ENCODE data around the gene ACOT6. TPM values are rescaled to one million over a fixed set of nuclear protein-coding genes. Genes with fewer than 3 reads are reported as not detected.
"Not testable (repeated sequence)": the region's sequence is repeated elsewhere in the genome, so short reads cannot be mapped to it uniquely, and the experiment has no call there.

Gene ACOT6
- total RNA-seq, 4 donors from 2014 or later = 0.91 to 1.5 TPM; not detected in 2

DNA sequence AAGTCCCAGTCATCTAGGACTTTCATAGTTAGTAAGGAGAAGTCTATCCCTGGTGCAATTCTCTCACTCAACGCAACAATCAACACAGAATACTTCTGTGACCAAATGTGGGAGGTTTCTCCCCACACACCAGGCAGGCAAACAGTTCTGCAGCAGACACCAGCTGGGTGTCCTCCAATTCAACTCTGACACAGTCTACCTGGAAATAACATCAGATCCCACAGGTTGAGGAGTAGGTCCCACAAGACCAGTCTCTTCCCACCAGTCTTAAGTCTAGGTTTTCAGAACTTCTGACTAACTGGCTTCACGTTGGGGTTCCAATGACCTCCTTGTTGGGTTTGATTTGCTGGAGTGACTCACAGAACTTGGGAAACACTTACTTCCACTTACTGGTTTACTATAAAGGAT is 14.8 kb downstream of the ACOT6 start:
- Histone ChIP-seq H3K27me3 (no peaks in the 10 kb centered on the region), H3K9me3 (no peaks in the 10 kb centered on the region), H3K4me3 (no peak overlapping the region), H3K4me1 (no peaks in the 10 kb centered on the region), H3K27ac (no peak overlapping the region), H3K36me3 (no peaks in the 10 kb centered on the region)
- 80% methylated on average over 2 of the region's 2 CpGs for WGBS
- DNase-seq (ENCODE audit: low spot score in 2 of 2) = no peak
- TF ChIP-seq POLR2AphosphoS5 (IDR thresholded peaks at IDR 0.05) (no peak), EP300 (IDR thresholded peaks at IDR 0.05) (no peak), POLR2A (IDR thresholded peaks at IDR 0.05) (no peak)
- TF ChIP-seq, protein P1, sequence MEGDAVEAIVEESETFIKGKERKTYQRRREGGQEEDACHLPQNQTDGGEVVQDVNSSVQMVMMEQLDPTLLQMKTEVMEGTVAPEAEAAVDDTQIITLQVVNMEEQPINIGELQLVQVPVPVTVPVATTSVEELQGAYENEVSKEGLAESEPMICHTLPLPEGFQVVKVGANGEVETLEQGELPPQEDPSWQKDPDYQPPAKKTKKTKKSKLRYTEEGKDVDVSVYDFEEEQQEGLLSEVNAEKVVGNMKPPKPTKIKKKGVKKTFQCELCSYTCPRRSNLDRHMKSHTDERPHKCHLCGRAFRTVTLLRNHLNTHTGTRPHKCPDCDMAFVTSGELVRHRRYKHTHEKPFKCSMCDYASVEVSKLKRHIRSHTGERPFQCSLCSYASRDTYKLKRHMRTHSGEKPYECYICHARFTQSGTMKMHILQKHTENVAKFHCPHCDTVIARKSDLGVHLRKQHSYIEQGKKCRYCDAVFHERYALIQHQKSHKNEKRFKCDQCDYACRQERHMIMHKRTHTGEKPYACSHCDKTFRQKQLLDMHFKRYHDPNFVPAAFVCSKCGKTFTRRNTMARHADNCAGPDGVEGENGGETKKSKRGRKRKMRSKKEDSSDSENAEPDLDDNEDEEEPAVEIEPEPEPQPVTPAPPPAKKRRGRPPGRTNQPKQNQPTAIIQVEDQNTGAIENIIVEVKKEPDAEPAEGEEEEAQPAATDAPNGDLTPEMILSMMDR (IDR thresholded peaks at IDR 0.05) = no peak

DNA sequence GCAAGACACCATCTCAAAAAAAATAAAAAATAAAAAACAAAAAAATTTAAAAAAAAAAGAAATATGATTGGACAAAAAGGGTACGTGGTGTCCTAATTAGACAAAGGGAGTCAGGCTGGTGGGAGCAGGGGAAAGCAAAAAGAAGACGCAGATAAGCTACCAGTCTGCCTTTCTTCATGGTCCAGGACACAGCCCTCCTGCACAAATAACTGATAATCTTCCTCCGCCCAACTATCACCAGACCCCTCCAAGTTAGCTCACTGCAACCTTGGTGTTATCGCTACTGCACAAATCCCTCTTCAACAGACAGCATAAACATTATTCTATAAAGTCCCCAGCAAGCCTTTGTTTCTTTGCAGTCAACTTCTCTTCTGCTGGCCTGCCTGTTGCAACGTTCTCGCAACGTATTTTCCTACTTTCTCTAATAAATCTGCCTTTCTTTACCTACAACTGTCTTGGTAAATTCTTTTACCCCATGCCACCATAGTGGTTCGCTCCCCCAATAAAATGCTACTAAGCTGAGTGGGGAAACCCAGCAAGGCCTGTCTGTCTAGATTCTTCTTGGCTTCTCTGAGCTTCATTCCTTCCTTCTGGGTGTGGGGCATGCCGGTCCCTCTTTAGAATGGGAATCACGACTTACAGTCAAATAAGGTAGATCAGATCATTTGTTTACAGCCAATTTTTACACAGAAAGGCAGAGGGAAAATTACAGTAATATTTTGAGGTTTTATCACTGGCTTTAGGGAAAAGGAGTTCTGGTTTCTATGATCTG is 17.9 kb downstream of the ACOT6 start:
- H3K27ac ChIP-seq = no peak overlapping the region
- no peaks in the 10 kb centered on the region for H3K9me3 ChIP-seq
- no peak overlapping the region for H3K4me3 ChIP-seq
- DNase-seq (ENCODE audit: low spot score in 2 of 2) = peak in 1 of 2 donors; percentile 26
- H3K36me3 ChIP-seq = no peaks in the 10 kb centered on the region
- 77% methylated on average over 10 of the region's 10 CpGs for WGBS
- TF ChIP-seq, protein P1 (IDR thresholded peaks at IDR 0.05) = no peak
- no peak for TF ChIP-seq POLR2A (IDR thresholded peaks at IDR 0.05)
- TF ChIP-seq EP300 (IDR thresholded peaks at IDR 0.05) = no peak
- TF ChIP-seq POLR2AphosphoS5 (IDR thresholded peaks at IDR 0.05) = no peak
- H3K4me1 ChIP-seq = peaks cover 16% of the 10 kb centered on the region
- no peaks in the 10 kb centered on the region for H3K27me3 ChIP-seq

DNA sequence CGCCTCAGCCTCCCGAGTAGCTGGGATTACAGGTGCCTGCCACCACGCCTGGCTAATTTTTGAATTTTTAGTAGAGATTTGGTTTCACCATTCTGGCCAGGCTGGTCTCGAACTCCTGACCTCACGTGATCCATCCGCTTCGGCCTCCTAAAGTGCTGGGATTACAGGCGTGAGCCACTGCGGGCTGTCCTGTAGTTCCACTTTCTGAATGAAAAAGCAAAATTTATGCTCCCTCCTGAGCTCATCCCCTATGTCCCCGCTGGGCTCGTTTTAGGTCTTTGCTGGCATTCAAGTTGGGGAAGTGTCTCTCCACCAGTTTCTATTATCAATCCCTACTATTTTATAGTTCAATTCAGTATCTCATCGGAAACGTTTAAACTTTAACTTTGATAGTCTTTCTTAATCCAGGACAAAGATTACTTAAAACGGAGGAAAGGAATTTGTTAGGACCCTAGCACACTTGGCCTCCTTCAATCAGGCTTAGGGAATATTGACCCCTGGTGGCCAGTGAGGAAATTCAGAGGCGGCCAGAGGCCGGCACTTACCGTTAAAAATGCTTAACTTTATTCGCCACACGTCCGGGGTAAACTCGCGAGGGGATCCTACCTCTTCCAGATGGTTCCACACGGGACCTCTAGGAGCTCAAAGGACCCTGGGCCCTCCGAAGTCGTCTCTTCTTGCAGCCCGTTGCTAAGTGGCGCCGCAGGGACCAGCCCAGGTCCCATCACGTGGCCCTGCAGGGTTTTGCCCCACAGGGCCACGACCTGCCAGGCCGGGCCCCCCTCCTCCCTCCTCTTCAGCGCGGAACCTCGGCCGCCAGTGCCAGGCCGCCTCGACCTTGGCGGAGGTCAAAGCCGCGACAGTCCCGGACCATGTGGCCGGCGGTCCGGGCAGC is 21.0 kb downstream of the ACOT6 start:
- Histone ChIP-seq H3K27ac (no peak overlapping the region), H3K9me3 (no peaks in the 10 kb centered on the region), H3K36me3 (no peaks in the 10 kb centered on the region), H3K27me3 (no peaks in the 10 kb centered on the region), H3K4me1 (peaks cover 16% of the 10 kb centered on the region), H3K4me3 (peak overlapping the region; percentile 62)
- 19% methylated on average over 37 of the region's 44 CpGs for WGBS
- peak; percentile 74 to 78 for DNase-seq (ENCODE audit: low spot score in 2 of 2)
- no peak for TF ChIP-seq POLR2A (IDR thresholded peaks at IDR 0.05)
- TF ChIP-seq, protein P1 (IDR thresholded peaks at IDR 0.05) = peak; percentile 68 to 76

DNA sequence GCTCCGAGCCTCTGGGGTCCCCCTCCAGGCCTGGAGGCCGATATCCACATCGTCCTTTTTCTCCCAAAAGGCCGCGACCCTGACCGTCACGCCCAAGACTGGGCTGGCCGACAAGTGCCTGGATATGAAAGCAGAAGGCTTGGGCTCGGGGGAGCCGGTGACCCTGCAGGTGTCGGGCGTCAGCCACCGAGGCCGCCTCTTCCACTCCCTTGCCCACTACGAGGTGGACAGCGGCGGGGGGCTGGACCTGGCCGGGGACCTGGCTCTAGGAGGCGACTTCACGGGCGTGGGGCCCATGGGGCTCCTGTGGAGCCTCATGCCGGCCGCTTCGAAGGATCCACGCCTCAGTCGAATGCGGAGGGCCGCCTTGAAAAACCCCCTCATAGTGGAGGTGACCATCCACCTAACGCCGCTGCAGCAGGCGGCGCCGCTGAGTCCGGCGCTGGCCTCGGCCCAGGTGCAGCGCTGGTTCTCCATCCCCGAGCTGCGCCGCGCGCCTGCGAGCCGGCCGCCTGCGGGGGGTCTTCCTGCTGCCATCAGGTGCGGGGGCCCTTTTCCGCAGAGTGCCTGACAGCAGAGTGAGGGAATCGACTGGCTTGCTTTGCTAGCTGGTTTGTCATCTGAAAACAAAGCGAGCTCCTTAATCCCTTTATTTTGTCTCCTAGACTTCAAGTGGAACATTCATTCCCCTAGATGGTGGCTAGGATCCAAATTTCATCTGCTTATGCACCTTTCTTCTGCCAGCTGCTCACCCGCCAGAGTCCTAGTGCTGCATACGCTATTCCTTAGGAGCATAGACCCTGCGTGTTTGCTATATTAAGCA is 21.9 kb downstream of the ACOT6 start:
- H3K27me3 ChIP-seq = no peaks in the 10 kb centered on the region
- WGBS = 12% methylated on average over 28 of the region's 53 CpGs
- peak in 1 of 2 donors; percentile 65 for DNase-seq (ENCODE audit: low spot score in 2 of 2)
- no peak overlapping the region for H3K27ac ChIP-seq
- TF ChIP-seq POLR2AphosphoS5 (IDR thresholded peaks at IDR 0.05) (no peak), POLR2A (IDR thresholded peaks at IDR 0.05) (no peak), EP300 (IDR thresholded peaks at IDR 0.05) (no peak)
- TF ChIP-seq, protein P1 (IDR thresholded peaks at IDR 0.05) = no peak
- H3K36me3 ChIP-seq = no peaks in the 10 kb centered on the region
- peak overlapping the region; percentile 62 for H3K4me3 ChIP-seq
- peaks cover 16% of the 10 kb centered on the region for H3K4me1 ChIP-seq
- no peaks in the 10 kb centered on the region for H3K9me3 ChIP-seq

DNA sequence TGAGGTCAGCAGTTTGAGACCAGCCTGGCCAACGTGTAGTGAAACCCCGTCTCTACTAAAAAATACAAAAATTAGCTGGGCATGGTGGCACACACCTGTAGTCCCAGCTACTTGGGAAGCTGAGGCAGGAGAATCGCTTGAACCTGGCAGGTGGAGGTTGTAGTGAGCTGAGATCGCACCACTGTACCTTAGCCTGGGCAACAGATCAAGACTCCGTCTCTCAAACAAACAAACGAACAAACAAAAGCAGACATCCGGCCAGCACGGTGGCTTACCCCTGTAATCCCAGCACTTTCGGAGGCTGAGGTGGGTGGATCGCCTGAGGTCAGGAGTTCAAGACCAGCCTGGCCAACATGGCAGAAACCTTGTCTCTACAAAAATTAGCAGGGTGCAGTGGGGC is 24.0 kb downstream of the ACOT6 start:
- H3K27ac ChIP-seq; H3K9me3 ChIP-seq; H3K36me3 ChIP-seq; H3K4me3 ChIP-seq; DNase-seq (ENCODE audit: low spot score in 2 of 2); H3K27me3 ChIP-seq: not testable (repeated sequence)
- H3K4me1 ChIP-seq = peaks cover 16% of the 10 kb centered on the region
- 77% methylated on average over 10 of the region's 10 CpGs for WGBS

Data from suprapubic skin (tissue), 4 donors.